ENCODE measurements around the gene COPS2.

Gene COPS2

GRCh38 chr15:49155834-49156627 is 632 bp upstream of the COPS2 start:
- no peak for DNase-seq

- no peak for DNase-seq
Measured at GRCh38 chr15:49154799-49155109, 645 bp downstream of the COPS2 start.

- no peak for DNase-seq
Measured at GRCh38 chr15:49154359-49154758, 1.0 kb downstream of the COPS2 start.

- no peak for DNase-seq
Measured at GRCh38 chr15:49152552-49153312, 2.7 kb downstream of the COPS2 start.

- no peak for DNase-seq
Measured at GRCh38 chr15:49151831-49152230, 3.6 kb downstream of the COPS2 start.

- no peak for DNase-seq
Measured at GRCh38 chr15:49148727-49149126, 6.7 kb downstream of the COPS2 start.

- no peak for DNase-seq
Measured at GRCh38 chr15:49148298-49148697, 7.1 kb downstream of the COPS2 start.

- peak; percentile 25 to 63 for DNase-seq
Measured at GRCh38 chr15:49145651-49146609, 9.5 kb downstream of the COPS2 start.

GRCh38 chr15:49137861-49138260 is 17.5 kb downstream of the COPS2 start:
- DNase-seq = no peak

GRCh38 chr15:49135911-49136310 is 19.5 kb downstream of the COPS2 start:
- DNase-seq = no peak

- DNase-seq = no peak
Measured at GRCh38 chr15:49135342-49135857, 20.0 kb downstream of the COPS2 start.

GRCh38 chr15:49134683-49135341 is 20.6 kb downstream of the COPS2 start:
- no peak for DNase-seq

- no peak for DNase-seq
Measured at GRCh38 chr15:49131403-49131802, 24.0 kb downstream of the COPS2 start.

- DNase-seq = no peak
Measured at GRCh38 chr15:49124371-49124770, 31.0 kb downstream of the COPS2 start.

GRCh38 chr15:49122541-49123062 is 32.8 kb downstream of the COPS2 start:
- no peak for DNase-seq

- no peak for DNase-seq
Measured at GRCh38 chr15:49121901-49122300, 33.5 kb downstream of the COPS2 start.

- DNase-seq = no peak
Measured at GRCh38 chr15:49120832-49121231, 34.6 kb downstream of the COPS2 start.

GRCh38 chr15:49116108-49116857 is 39.1 kb downstream of the COPS2 start:
- DNase-seq = no peak

- no peak for DNase-seq
Measured at GRCh38 chr15:49115062-49115461, 40.3 kb downstream of the COPS2 start.

- DNase-seq = no peak
Measured at GRCh38 chr15:49110158-49110944, 45.0 kb downstream of the COPS2 start.

- no peak for DNase-seq
Measured at GRCh38 chr15:49103002-49103401, 52.4 kb downstream of the COPS2 start.
